ENCODE data around the gene PLCL2.

GRCh38 chr3:17023006-17023664 lies 138.4 kb downstream of the PLCL2 start:
- TF ChIP-seq CTCF (IDR thresholded peaks at IDR 0.05; ENCODE audit: low read depth, low read length): no peak
- no peak for TF ChIP-seq EZH2phosphoT487 (IDR thresholded peaks at IDR 0.05; ENCODE audit: low read depth)
